Endometrial microvascular endothelial cells (primary cell): ENCODE results near the gene C3orf80. TPM values are rescaled to one million over a fixed set of nuclear protein-coding genes. Genes with fewer than 3 reads are reported as not detected.

ENCODE experiments used
- in situ Hi-C: cut with HindIII; loops from 2 replicates; pipeline ENCODE4 v1.10.0; 2017; ENCODE audit warnings: low sequenced_read_pairs, low pct_unique_long_range_greater_than_20kb; ENCODE audit errors: inconsistent ontology term
- total RNA-seq: library from RNA; depleted of rRNA; stranded (reverse); fragments of >200 nt; gene quantifications from one replicate; pipeline ENCODE4 v1.2.3, GENCODE V29; 2015; ENCODE audit errors: inconsistent ontology term

C3orf80 gene
- total RNA-seq, 1 donor from 2014 or later, result not detected

- in situ Hi-C loops, result no loop called here
Measured at GRCh38 chr3:160265088-160265487, 39.9 kb downstream of the C3orf80 start.

Other genes starting within 250 kb of the C3orf80 start
- gene IL12A, start 236.6 kb upstream of the C3orf80 start, total RNA-seq, result 6.9 TPM
- 36.7 TPM for gene IFT80, start 173.8 kb downstream of the C3orf80 start, total RNA-seq
- 92.3 TPM for gene SMC4, start 174.2 kb downstream of the C3orf80 start, total RNA-seq
- 34.8 TPM for gene TRIM59, start 224.4 kb downstream of the C3orf80 start, total RNA-seq